H1 (cell line): ENCODE results near the gene HDAC8.

Experiments used
- GTF2F1 ChIP-seq: IDR thresholded peaks from 2 replicates; pipeline ENCODE4 v1.6.1; 2012; ENCODE audit warnings: low read depth, low read length, improper control_type of control experiment, borderline replicate concordance
- POLR2AphosphoS5 ChIP-seq: IDR thresholded peaks from 2 replicates; pipeline ENCODE4 v1.6.1; 2011; ENCODE audit warnings: low read depth, low read length
- RAD21 ChIP-seq, 2 experiments: IDR thresholded peaks in 1 of 2; conservative IDR thresholded peaks in 1 of 2; 2 replicates each; pipeline ENCODE4 v1.6.1; 2011; ENCODE audit warnings: low read depth in 2 of 2, low read length in 2 of 2, improper control_type of control experiment in 1 of 2, inconsistent platforms in 1 of 2, mild to moderate bottlenecking in 1 of 2, moderate library complexity in 1 of 2
- TCF12 ChIP-seq: IDR thresholded peaks from 2 replicates; pipeline ENCODE4 v1.6.1; 2011; ENCODE audit warnings: low read depth, mild to moderate bottlenecking, low read length
- ZNF274 ChIP-seq: IDR thresholded peaks from 2 replicates; pipeline ENCODE4 v1.7.0; 2012; ENCODE audit warnings: low read length, borderline replicate concordance; ENCODE audit errors: extremely low read depth
- TF ChIP-seq, protein P1 (sequence below), 3 experiments: IDR thresholded peaks; 1 replicate in 2 of 3; 2 replicates in 1 of 3; pipeline versions ENCODE4 v1.5.1 to v1.6.1; 2011; ENCODE audit warnings: low read length in 3 of 3, mild to moderate bottlenecking in 3 of 3, inconsistent platforms in 2 of 3, low read depth in 1 of 3, moderate library complexity in 1 of 3; ENCODE audit not compliant: insufficient read depth in 1 of 3; ENCODE audit errors: control extremely low read depth in 1 of 3

DNA sequence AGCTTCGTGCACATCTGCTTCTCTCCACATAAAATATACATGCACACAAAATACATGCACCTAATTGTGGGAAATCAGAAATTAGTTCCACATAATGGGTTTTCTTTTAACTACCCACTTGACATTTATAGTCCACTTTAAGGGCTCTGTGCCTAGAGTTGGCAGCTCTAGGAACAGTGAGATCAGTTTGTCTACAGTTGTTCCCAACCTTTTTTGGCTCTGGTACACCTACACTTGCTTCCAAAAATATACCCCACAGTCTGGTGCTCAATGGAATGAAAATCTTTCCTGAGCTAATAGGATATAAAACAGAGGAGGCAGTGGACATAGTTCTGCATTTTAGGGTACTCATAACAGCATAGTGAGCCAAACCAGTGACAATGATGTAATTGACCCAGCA lies 36.1 kb downstream of the HDAC8 start:
- TF ChIP-seq TCF12 (no peak), RAD21 (IDR thresholded peaks at IDR 0.05 in 1 of 2, conservative IDR thresholded peaks at IDR 0.05 in 1 of 2; ENCODE audit: low read depth in 2 of 2, low read length in 2 of 2) (no peak), ZNF274 (no peak), POLR2AphosphoS5 (no peak), GTF2F1 (no peak)
- TF ChIP-seq, protein P1, sequence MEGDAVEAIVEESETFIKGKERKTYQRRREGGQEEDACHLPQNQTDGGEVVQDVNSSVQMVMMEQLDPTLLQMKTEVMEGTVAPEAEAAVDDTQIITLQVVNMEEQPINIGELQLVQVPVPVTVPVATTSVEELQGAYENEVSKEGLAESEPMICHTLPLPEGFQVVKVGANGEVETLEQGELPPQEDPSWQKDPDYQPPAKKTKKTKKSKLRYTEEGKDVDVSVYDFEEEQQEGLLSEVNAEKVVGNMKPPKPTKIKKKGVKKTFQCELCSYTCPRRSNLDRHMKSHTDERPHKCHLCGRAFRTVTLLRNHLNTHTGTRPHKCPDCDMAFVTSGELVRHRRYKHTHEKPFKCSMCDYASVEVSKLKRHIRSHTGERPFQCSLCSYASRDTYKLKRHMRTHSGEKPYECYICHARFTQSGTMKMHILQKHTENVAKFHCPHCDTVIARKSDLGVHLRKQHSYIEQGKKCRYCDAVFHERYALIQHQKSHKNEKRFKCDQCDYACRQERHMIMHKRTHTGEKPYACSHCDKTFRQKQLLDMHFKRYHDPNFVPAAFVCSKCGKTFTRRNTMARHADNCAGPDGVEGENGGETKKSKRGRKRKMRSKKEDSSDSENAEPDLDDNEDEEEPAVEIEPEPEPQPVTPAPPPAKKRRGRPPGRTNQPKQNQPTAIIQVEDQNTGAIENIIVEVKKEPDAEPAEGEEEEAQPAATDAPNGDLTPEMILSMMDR (IDR thresholded peaks at IDR 0.05; ENCODE audit: control extremely low read depth in 1 of 3, insufficient read depth in 1 of 3, low read depth in 1 of 3, low read length in 3 of 3) = no peak
